Fibroblast of pulmonary artery (primary cell): ENCODE measurements around the gene SDK2.

Experiments used
- DNase-seq: peaks from one replicate; pipeline ENCODE4 v3.0.0-alpha.2; 2010; ENCODE audit warnings: low read depth
- H3K4me3 ChIP-seq: replicated peaks from 2 replicates; pipeline ENCODE4 v1.5.1; 2011; ENCODE audit warnings: low read depth, mild to moderate bottlenecking, control low read depth, low read length, moderate library complexity
- TF ChIP-seq, protein P1 (sequence below): IDR thresholded peaks from 2 replicates; pipeline ENCODE4 v1.5.1; 2011; ENCODE audit warnings: mild to moderate bottlenecking, control low read depth, low read length, inconsistent platforms; ENCODE audit errors: missing control alignments

The SDK2 gene

DNA sequence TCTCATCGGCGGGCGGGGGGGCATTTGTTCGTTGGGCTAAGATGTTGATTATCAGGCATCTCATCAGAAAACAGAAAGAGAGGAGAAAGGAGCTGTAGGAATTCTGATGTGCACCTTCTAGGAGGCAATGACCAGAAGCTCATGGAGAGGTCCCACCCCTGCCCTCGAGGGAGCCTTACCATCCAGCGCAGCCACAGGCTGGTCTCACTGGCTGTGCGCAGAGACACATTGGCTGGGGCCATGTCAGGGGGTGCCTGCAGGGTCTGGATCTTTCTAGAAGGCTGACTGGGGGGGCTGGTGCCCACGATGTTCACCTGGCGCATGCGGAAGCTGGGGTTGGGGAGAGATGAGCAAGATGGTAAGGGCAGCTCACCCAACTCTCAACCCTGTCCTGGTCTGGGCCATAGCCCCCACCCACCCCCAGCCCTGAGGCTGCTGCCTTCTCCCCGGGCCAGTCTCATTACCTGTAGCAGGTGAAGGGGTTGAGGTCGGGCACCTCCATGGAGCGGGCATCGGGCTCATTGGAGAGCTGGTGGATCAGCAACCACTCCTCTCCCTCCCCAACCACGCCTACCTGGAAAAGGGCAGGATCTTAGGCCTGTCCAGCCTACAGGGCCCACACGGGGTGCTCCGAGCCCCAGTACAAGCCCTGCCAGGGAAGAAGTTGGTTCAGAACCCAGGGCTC is 246.2 kb downstream of the SDK2 start:
- no peak overlapping the region for H3K4me3 ChIP-seq
- TF ChIP-seq, protein P1, sequence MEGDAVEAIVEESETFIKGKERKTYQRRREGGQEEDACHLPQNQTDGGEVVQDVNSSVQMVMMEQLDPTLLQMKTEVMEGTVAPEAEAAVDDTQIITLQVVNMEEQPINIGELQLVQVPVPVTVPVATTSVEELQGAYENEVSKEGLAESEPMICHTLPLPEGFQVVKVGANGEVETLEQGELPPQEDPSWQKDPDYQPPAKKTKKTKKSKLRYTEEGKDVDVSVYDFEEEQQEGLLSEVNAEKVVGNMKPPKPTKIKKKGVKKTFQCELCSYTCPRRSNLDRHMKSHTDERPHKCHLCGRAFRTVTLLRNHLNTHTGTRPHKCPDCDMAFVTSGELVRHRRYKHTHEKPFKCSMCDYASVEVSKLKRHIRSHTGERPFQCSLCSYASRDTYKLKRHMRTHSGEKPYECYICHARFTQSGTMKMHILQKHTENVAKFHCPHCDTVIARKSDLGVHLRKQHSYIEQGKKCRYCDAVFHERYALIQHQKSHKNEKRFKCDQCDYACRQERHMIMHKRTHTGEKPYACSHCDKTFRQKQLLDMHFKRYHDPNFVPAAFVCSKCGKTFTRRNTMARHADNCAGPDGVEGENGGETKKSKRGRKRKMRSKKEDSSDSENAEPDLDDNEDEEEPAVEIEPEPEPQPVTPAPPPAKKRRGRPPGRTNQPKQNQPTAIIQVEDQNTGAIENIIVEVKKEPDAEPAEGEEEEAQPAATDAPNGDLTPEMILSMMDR: no peak
- DNase-seq: no peak

- TF ChIP-seq, protein P1: no peak
- no peak for DNase-seq
- no peak overlapping the region for H3K4me3 ChIP-seq
Measured at GRCh38 chr17:73397278-73397826, 246.9 kb downstream of the SDK2 start.

GRCh38 chr17:73396431-73397277 is 247.6 kb downstream of the SDK2 start:
- no peak for DNase-seq
- no peak overlapping the region for H3K4me3 ChIP-seq
- TF ChIP-seq, protein P1: no peak

DNA sequence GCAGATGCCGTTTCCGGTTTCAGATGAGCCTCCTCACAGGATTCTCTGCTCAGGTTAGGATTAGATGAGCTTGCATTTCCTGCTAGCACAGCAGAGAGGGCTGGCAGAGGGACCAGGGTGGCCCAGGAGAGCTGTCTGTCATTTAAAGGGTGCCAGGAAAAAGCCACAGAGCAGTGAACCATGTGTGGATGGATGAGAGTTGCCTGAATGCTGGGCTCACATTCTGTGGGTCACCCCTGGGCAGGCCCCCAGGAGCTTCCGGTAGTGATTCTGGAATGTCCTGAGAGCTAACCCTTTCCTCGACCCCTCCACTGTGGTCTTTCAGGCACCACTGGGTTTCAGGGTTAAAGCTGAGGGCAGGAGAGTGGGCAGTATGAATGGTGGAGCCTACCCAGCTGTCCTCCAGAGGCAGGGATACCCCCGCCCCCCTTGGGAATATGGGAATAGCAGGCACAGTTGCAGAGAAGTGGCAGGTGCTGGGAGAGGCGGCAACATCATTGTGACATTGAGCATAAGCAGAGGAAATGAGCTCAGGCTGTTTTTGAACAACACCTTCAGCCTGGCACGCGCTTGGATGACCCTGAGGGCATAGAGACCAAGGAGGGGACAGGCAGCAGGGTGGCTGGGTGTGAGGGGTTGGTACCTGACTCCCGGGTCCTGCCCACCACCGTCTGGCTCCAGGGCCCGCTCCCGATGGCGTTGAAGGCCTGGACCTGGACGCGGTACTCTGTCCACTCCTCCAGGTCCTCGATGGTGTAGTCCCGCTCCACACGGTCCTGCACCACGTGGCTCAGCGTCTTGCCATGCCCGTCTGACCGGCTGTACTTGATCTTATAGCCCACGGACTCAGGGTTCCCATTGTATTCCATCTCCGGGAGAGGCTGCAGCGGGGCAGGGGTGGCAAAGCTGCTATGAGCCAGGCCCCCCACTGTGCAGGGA is 249.5 kb downstream of the SDK2 start:
- TF ChIP-seq, protein P1: no peak
- no peak for DNase-seq
- H3K4me3 ChIP-seq: no peak overlapping the region

DNA sequence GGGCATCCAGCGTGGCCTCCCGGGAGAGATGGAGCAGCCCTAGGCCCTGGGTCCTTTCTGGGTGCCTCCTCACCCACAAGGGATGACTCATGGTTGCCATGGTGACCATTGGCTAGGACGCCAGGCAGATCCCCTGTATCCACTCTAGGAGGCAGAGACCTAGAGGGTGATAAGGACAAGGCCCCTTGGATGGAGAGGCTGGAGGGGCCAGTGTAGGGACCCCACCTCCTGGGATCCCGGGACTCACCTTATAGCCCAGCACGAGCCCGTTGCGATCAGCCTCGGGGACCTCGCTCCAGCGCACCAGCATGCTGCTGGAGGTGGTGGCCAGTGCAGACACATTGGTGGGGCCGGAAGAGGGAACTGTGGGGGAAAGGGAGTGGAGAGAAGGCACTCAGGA is 250.3 kb downstream of the SDK2 start:
- TF ChIP-seq, protein P1: no peak
- no peak for DNase-seq
- H3K4me3 ChIP-seq: no peak overlapping the region

GRCh38 chr17:73393381-73393780 is 250.9 kb downstream of the SDK2 start:
- no peak for DNase-seq
- TF ChIP-seq, protein P1: no peak
- no peak overlapping the region for H3K4me3 ChIP-seq
